ENCODE measurements around the gene PBX4. TPM values are rescaled to one million over a fixed set of nuclear protein-coding genes. Genes with fewer than 3 reads are reported as not detected.

PBX4 gene
- total RNA-seq, 1 donor from 2014 or later = 56.1 TPM

- peak; percentile 91 for DNase-seq
Measured at GRCh38 chr19:19627621-19628500, 9.4 kb upstream of the PBX4 start, which contains the start of gene LPAR2. Gene LPAR2, minus strand, starts transcription at chr19:19628220. Its CDS starts 945 bp downstream, at chr19:19627275.

GRCh38 chr19:19626516-19627472 lies 8.3 kb upstream of the PBX4 start:
- Mint-ChIP-seq H3K27ac (ENCODE audit: unreplicated experiment) (peak overlapping the region; percentile 100), H3K4me1 (ENCODE audit: low read depth, unreplicated experiment) (peaks cover 23% of the 10 kb centered on the region), H3K36me3 (ENCODE audit: unreplicated experiment) (no peaks in the 10 kb centered on the region), H3K27me3 (ENCODE audit: unreplicated experiment) (peaks cover 16% of the 10 kb centered on the region), H3K9me3 (ENCODE audit: unreplicated experiment) (peaks cover 21% of the 10 kb centered on the region), H3K4me3 (ENCODE audit: unreplicated experiment) (peak overlapping the region; percentile 93)
- no peak for DNase-seq
- no peak for TF ChIP-seq CTCF (IDR thresholded peaks at IDR 0.05; ENCODE audit: partially characterized antibody, unreplicated experiment)

More at GRCh38 chr19:19627621-19628500, 9.4 kb upstream of the PBX4 start, which contains the start of gene LPAR2:
- H3K27ac Mint-ChIP-seq (ENCODE audit: unreplicated experiment) = peak within 1 kb of the TSS; percentile 100
- H3K4me1 Mint-ChIP-seq (ENCODE audit: low read depth, unreplicated experiment) = peaks cover 23% of the 10 kb centered on the region
- H3K36me3 Mint-ChIP-seq (ENCODE audit: unreplicated experiment) = peaks cover 4% of the 10 kb centered on the region
- TF ChIP-seq CTCF (IDR thresholded peaks at IDR 0.05; ENCODE audit: partially characterized antibody, unreplicated experiment) = no peak
- H3K9me3 Mint-ChIP-seq (ENCODE audit: unreplicated experiment) = peaks cover 24% of the 10 kb centered on the region
- H3K4me3 Mint-ChIP-seq (ENCODE audit: unreplicated experiment) = peak within 1 kb of the TSS; percentile 93
- peaks cover 17% of the 10 kb centered on the region for H3K27me3 Mint-ChIP-seq (ENCODE audit: unreplicated experiment)

GRCh38 chr19:19624032-19624570 lies 5.6 kb upstream of the PBX4 start:
- TF ChIP-seq CTCF (IDR thresholded peaks at IDR 0.05; ENCODE audit: partially characterized antibody, unreplicated experiment) = no peak
- Mint-ChIP-seq H3K9me3 (ENCODE audit: unreplicated experiment) (peaks cover 24% of the 10 kb centered on the region), H3K36me3 (ENCODE audit: unreplicated experiment) (no peaks in the 10 kb centered on the region), H3K4me3 (ENCODE audit: unreplicated experiment) (peak overlapping the region; percentile 65), H3K27me3 (ENCODE audit: unreplicated experiment) (peaks cover 20% of the 10 kb centered on the region), H3K27ac (ENCODE audit: unreplicated experiment) (peak overlapping the region; percentile 33), H3K4me1 (ENCODE audit: low read depth, unreplicated experiment) (peaks cover 29% of the 10 kb centered on the region)
- DNase-seq = no peak

GRCh38 chr19:19623383-19623782 lies 4.9 kb upstream of the PBX4 start:
- H3K27ac Mint-ChIP-seq (ENCODE audit: unreplicated experiment) = peak overlapping the region; percentile 28
- H3K4me1 Mint-ChIP-seq (ENCODE audit: low read depth, unreplicated experiment) = peaks cover 33% of the 10 kb centered on the region

More at GRCh38 chr19:19623383-19623782, 4.9 kb upstream of the PBX4 start:
- Mint-ChIP-seq H3K9me3 (ENCODE audit: unreplicated experiment) (peaks cover 24% of the 10 kb centered on the region), H3K36me3 (ENCODE audit: unreplicated experiment) (no peaks in the 10 kb centered on the region), H3K4me3 (ENCODE audit: unreplicated experiment) (peak overlapping the region; percentile 65), H3K27me3 (ENCODE audit: unreplicated experiment) (peaks cover 19% of the 10 kb centered on the region)
- DNase-seq = no peak
- TF ChIP-seq CTCF (IDR thresholded peaks at IDR 0.05; ENCODE audit: partially characterized antibody, unreplicated experiment) = no peak
